Vagina (tissue), 2 donors: ENCODE results near the gene TIGIT. TPM values are rescaled to one million over a fixed set of nuclear protein-coding genes. Genes with fewer than 3 reads are reported as not detected.
"Not testable (repeated sequence)": the region's sequence is repeated elsewhere in the genome, so short reads cannot be mapped to it uniquely, and the experiment has no call there.

Source experiments
- DNase-seq, 2 donors: peaks; one replicate each; pipeline ENCODE4 v3.0.0-alpha.2; 2017; ENCODE audit errors: extremely low spot score in 2 of 2
- H3K27ac ChIP-seq: fragments of 200-600 bp; sonication (generic); one replicate; pipeline ENCODE4 v1.5.1; 2019
- H3K27me3 ChIP-seq: fragments of 200-600 bp; sonication (generic); one replicate; pipeline ENCODE4 v1.5.1; 2019
- H3K36me3 ChIP-seq, 2 donors: fragments of 200-600 bp; sonication (generic); one replicate each; pipeline ENCODE4 v1.5.1; 2017 to 2019
- H3K4me1 ChIP-seq: fragments of 200-600 bp; sonication (generic); one replicate; pipeline ENCODE4 v1.5.1; 2019
- H3K4me3 ChIP-seq, 2 donors: fragments of 200-600 bp; sonication (generic); 1 replicate in 1 of 2; 2 replicates in 1 of 2; pipeline ENCODE4 v1.5.1; 2016 to 2019
- H3K9me3 ChIP-seq: fragments of 200-600 bp; sonication (generic); one replicate; pipeline ENCODE4 v1.5.1; 2019
- CTCF ChIP-seq, 3 experiments: fragments of 450-650 bp in 2 of 3; fragments of 200-600 bp in 1 of 3; sonication (generic) in 1 of 3; IDR thresholded peaks; one replicate each; pipeline ENCODE4 v1.5.1; 2017 to 2019; ENCODE audit warnings: antibody characterized with exemption in 3 of 3, mild to moderate bottlenecking in 2 of 3, moderate library complexity in 2 of 3
- POLR2A ChIP-seq, 2 donors: fragments of 450-650 bp; IDR thresholded peaks; one replicate each; pipeline ENCODE4 v1.6.1; 2017; ENCODE audit warnings: antibody characterized with exemption in 2 of 2, mild to moderate bottlenecking in 2 of 2, moderate library complexity in 2 of 2
- POLR2AphosphoS5 ChIP-seq, 2 donors: sonication (generic); formaldehyde crosslinking; IDR thresholded peaks; one replicate each; pipeline ENCODE4 v1.9.0; 2017; ENCODE audit warnings: antibody characterized with exemption in 2 of 2, mild to moderate bottlenecking in 2 of 2, low read depth in 1 of 2; ENCODE audit not compliant: insufficient read depth in 1 of 2
- intact Hi-C: fragments of 100-400 bp; cut with DNase I; formaldehyde crosslinking; loops from one replicate; pipeline ENCODE4 v1.15.1; 2023
- total RNA-seq: library from RNA; depleted of rRNA; stranded (reverse); fragments of >200 nt; gene quantifications from one replicate; pipeline ENCODE4 v1.2.3, GENCODE V29; 2016

Gene TIGIT
- total RNA-seq, 1 donor from 2014 or later = 8.6 TPM

- Histone ChIP-seq H3K9me3 (no peaks in the 10 kb centered on the region), H3K36me3 (no peaks in the 10 kb centered on the region), H3K27ac (no peak overlapping the region), H3K27me3 (no peaks in the 10 kb centered on the region), H3K4me1 (no peaks in the 10 kb centered on the region), H3K4me3 (no peak overlapping the region)
- DNase-seq = no peak
- intact Hi-C loops = no loop called here
- no peak for TF ChIP-seq POLR2AphosphoS5 (IDR thresholded peaks at IDR 0.05; ENCODE audit: insufficient read depth in 1 of 2, low read depth in 1 of 2)
- TF ChIP-seq POLR2A (IDR thresholded peaks at IDR 0.05) = no peak
- no peak for TF ChIP-seq CTCF (IDR thresholded peaks at IDR 0.05)
These were observed 23.8 kb upstream of the TIGIT start for GRCh38 chr3:114270019-114270418.

- no peak for DNase-seq
- Histone ChIP-seq H3K4me3 (no peak overlapping the region), H3K9me3 (no peaks in the 10 kb centered on the region), H3K36me3 (no peaks in the 10 kb centered on the region), H3K4me1 (no peaks in the 10 kb centered on the region), H3K27ac (no peak overlapping the region), H3K27me3 (no peaks in the 10 kb centered on the region)
- no peak for TF ChIP-seq POLR2AphosphoS5 (IDR thresholded peaks at IDR 0.05; ENCODE audit: insufficient read depth in 1 of 2, low read depth in 1 of 2)
- intact Hi-C loops = no loop called here
These were observed 21.6 kb upstream of the TIGIT start for GRCh38 chr3:114272271-114272670.

GRCh38 chr3:114274929-114275328 is 18.9 kb upstream of the TIGIT start:
- intact Hi-C loops = no loop called here
- TF ChIP-seq POLR2A (IDR thresholded peaks at IDR 0.05) = no peak
- TF ChIP-seq CTCF (IDR thresholded peaks at IDR 0.05) = no peak
- no peak for TF ChIP-seq POLR2AphosphoS5 (IDR thresholded peaks at IDR 0.05; ENCODE audit: insufficient read depth in 1 of 2, low read depth in 1 of 2)
- no peak overlapping the region for H3K4me3 ChIP-seq
- DNase-seq = peak in 1 of 2 donors; percentile 76
- no peak overlapping the region for H3K27ac ChIP-seq
- no peaks in the 10 kb centered on the region for H3K27me3 ChIP-seq
- H3K36me3 ChIP-seq = no peaks in the 10 kb centered on the region
- H3K4me1 ChIP-seq = no peaks in the 10 kb centered on the region
- no peaks in the 10 kb centered on the region for H3K9me3 ChIP-seq

GRCh38 chr3:114276856-114277255 is 17.0 kb upstream of the TIGIT start:
- H3K4me3 ChIP-seq = not testable (repeated sequence)

GRCh38 chr3:114284644-114285043 is 9.2 kb upstream of the TIGIT start:
- H3K36me3 ChIP-seq = no peaks in the 10 kb centered on the region
- intact Hi-C loops = no loop called here
- H3K9me3 ChIP-seq = no peaks in the 10 kb centered on the region
- TF ChIP-seq POLR2A (IDR thresholded peaks at IDR 0.05) (no peak), CTCF (IDR thresholded peaks at IDR 0.05) (no peak), POLR2AphosphoS5 (IDR thresholded peaks at IDR 0.05; ENCODE audit: insufficient read depth in 1 of 2, low read depth in 1 of 2) (no peak)
- no peaks in the 10 kb centered on the region for H3K27me3 ChIP-seq
- no peak overlapping the region for H3K27ac ChIP-seq
- no peaks in the 10 kb centered on the region for H3K4me1 ChIP-seq
- H3K4me3 ChIP-seq = no peak overlapping the region
- DNase-seq = no peak

More at GRCh38 chr3:114276856-114277255, 17.0 kb upstream of the TIGIT start:
- DNase-seq, H3K9me3 ChIP-seq, intact Hi-C loops, H3K4me1 ChIP-seq, H3K27me3 ChIP-seq, H3K36me3 ChIP-seq, H3K27ac ChIP-seq: not testable (repeated sequence)

GRCh38 chr3:114285648-114286230 is 8.1 kb upstream of the TIGIT start:
- Histone ChIP-seq H3K27ac (no peak overlapping the region), H3K4me1 (no peaks in the 10 kb centered on the region), H3K27me3 (no peaks in the 10 kb centered on the region), H3K4me3 (no peak overlapping the region), H3K9me3 (no peaks in the 10 kb centered on the region), H3K36me3 (no peaks in the 10 kb centered on the region)
- intact Hi-C loops = no loop called here
- no peak for DNase-seq
- TF ChIP-seq POLR2A (IDR thresholded peaks at IDR 0.05) (no peak), POLR2AphosphoS5 (IDR thresholded peaks at IDR 0.05; ENCODE audit: insufficient read depth in 1 of 2, low read depth in 1 of 2) (no peak)
